ENCODE measurements around the gene ZNF608. TPM values are rescaled to one million over a fixed set of nuclear protein-coding genes. Genes with fewer than 3 reads are reported as not detected.
A peak's percentile ranks its signal among the peaks of the same experiment; 100 is the strongest.

Gene ZNF608
- total RNA-seq, 1 experiment from 2014 or later: 1.9 TPM

GRCh38 chr5:124734574-124735168 lies 11.8 kb downstream of the ZNF608 start:
- TF ChIP-seq CTCF (conservative IDR thresholded peaks at IDR 0.05; ENCODE audit: low read depth, low read length): no peak
- ChIA-PET POLR2A (ENCODE audit: low non-redundant PET) (no interaction called here), CTCF (no interaction called here)
- Histone ChIP-seq H3K4me3 (ENCODE audit: low read depth, low read length, poor library complexity, severe bottlenecking) (peak overlapping the region; percentile 23), H3K27ac (ENCODE audit: low read depth, low read length, poor library complexity, severe bottlenecking) (no peak overlapping the region), H3K9me3 (ENCODE audit: low read depth, low read length, poor library complexity, severe bottlenecking) (no peaks in the 10 kb centered on the region), H3K4me1 (ENCODE audit: insufficient read depth, low read length, poor library complexity, severe bottlenecking) (peaks cover 33% of the 10 kb centered on the region), H3K36me3 (ENCODE audit: insufficient read depth, low read length, poor library complexity, severe bottlenecking) (no peaks in the 10 kb centered on the region), H3K27me3 (replicated peaks; ENCODE audit: insufficient read depth, low read depth, low read length, poor library complexity) (peaks cover 7% of the 10 kb centered on the region)
- no TSS peak for BruUV-seq (replicated peaks)
- intact Hi-C loops (cut with micrococcal nuclease; ENCODE audit: unreplicated experiment): loop anchor here (5.0 to 10.0 kb wide), 2 partner anchors 77 to 430 kb away; no protein-coding TSS in a partner anchor
- DNase-seq (ENCODE audit: low spot score): no peak

DNA sequence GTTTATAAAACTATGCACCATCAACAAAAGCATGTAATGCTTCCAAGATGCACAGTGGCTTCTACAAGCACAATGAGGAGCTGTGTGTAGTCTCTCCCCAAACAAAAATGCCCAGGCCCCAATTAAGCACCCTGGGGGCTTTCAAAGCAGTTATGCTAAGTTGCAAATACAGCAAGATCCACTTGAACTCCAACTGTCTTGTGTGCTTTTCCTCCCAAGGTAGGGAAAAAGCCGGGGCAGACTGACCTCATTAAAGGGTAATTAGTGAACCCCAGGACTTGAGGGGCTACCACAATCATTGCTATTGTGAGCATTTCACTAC lies 13.1 kb downstream of the ZNF608 start:
- Histone ChIP-seq H3K9me3 (ENCODE audit: low read depth, low read length, poor library complexity, severe bottlenecking) (no peaks in the 10 kb centered on the region), H3K27ac (ENCODE audit: low read depth, low read length, poor library complexity, severe bottlenecking) (no peak overlapping the region), H3K4me3 (ENCODE audit: low read depth, low read length, poor library complexity, severe bottlenecking) (no peak overlapping the region), H3K36me3 (ENCODE audit: insufficient read depth, low read length, poor library complexity, severe bottlenecking) (no peaks in the 10 kb centered on the region), H3K4me1 (ENCODE audit: insufficient read depth, low read length, poor library complexity, severe bottlenecking) (peaks cover 23% of the 10 kb centered on the region), H3K27me3 (replicated peaks; ENCODE audit: insufficient read depth, low read depth, low read length, poor library complexity) (peaks cover 7% of the 10 kb centered on the region)
- intact Hi-C loops (cut with micrococcal nuclease; ENCODE audit: unreplicated experiment): loop anchor here (10.0 kb wide), 1 partner anchor 428 kb away; no protein-coding TSS in a partner anchor
- no TSS peak for BruUV-seq (replicated peaks)
- CTCF ChIA-PET: no interaction called here
- no peak for DNase-seq (ENCODE audit: low spot score)
- no peak for TF ChIP-seq EZH2 (IDR thresholded peaks at IDR 0.05; ENCODE audit: borderline replicate concordance, low read depth, low read length, poor library complexity, severe bottlenecking)
- TF ChIP-seq CTCF (conservative IDR thresholded peaks at IDR 0.05; ENCODE audit: low read depth, low read length): no peak
- POLR2A ChIA-PET (ENCODE audit: low non-redundant PET): no interaction called here

- no peak overlapping the region for H3K27ac ChIP-seq (ENCODE audit: low read depth, low read length, poor library complexity, severe bottlenecking)
- TF ChIP-seq CTCF (conservative IDR thresholded peaks at IDR 0.05; ENCODE audit: low read depth, low read length): no peak
- no peak for TF ChIP-seq EZH2 (IDR thresholded peaks at IDR 0.05; ENCODE audit: borderline replicate concordance, low read depth, low read length, poor library complexity, severe bottlenecking)
- H3K4me3 ChIP-seq (ENCODE audit: low read depth, low read length, poor library complexity, severe bottlenecking): no peak overlapping the region
- CTCF ChIA-PET: no interaction called here
- peaks cover 7% of the 10 kb centered on the region for H3K27me3 ChIP-seq (replicated peaks; ENCODE audit: insufficient read depth, low read depth, low read length, poor library complexity)
- POLR2A ChIA-PET (ENCODE audit: low non-redundant PET): no interaction called here
- no peak for DNase-seq (ENCODE audit: low spot score)
- no peaks in the 10 kb centered on the region for H3K36me3 ChIP-seq (ENCODE audit: insufficient read depth, low read length, poor library complexity, severe bottlenecking)
- no TSS peak for BruUV-seq (replicated peaks)
- no peaks in the 10 kb centered on the region for H3K9me3 ChIP-seq (ENCODE audit: low read depth, low read length, poor library complexity, severe bottlenecking)
- H3K4me1 ChIP-seq (ENCODE audit: insufficient read depth, low read length, poor library complexity, severe bottlenecking): peaks cover 23% of the 10 kb centered on the region
- intact Hi-C loops (cut with micrococcal nuclease; ENCODE audit: unreplicated experiment): loop anchor here (10.0 kb wide), 1 partner anchor 428 kb away; no protein-coding TSS in a partner anchor
These were observed 13.8 kb downstream of the ZNF608 start for GRCh38 chr5:124732428-124733328.

Measured in A673 (cell line).